Measurements from ENCODE around the gene A4GALT.

Gene A4GALT

DNA sequence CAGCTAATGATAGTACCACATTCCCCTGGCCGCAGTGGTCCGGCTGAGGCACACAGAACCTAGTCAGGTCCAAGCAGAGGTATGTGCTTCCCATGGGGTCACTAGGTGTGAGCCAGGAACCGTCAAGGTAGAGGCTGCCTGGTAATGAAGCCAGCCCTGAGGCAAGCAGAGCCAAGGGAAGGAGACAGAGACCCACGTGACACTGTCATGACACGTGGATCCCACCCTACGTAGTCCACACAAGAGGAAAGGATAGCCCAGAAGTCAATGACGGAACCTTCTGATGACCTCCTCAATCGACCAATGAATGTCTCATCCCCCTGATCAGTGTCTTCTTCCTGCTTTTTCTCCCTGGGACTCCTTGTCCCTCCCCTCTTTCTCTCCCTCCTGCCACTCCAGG lies 19.0 kb downstream of the A4GALT start:
- DNase-seq (ENCODE audit: low spot score), result no peak

DNA sequence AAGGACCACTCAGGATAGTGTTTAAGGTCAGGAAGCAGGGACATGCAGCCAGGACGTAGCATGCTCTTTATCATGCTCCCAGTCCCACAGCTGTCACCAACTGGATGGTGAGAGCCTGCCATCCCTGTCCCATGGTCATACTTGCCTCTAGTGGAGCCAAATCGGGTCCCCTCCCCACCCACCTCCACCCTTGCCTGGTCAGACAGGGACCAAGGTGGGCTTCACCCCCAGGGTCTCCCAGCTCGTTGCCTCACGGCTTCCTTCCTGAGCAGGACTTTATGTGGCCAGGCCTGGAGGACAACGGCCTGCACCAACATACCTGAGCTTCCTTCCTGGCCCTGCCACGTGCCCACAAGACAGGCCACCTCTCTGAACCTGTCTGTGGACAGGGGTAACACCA lies 19.8 kb downstream of the A4GALT start:
- DNase-seq (ENCODE audit: low spot score), result no peak

DNA sequence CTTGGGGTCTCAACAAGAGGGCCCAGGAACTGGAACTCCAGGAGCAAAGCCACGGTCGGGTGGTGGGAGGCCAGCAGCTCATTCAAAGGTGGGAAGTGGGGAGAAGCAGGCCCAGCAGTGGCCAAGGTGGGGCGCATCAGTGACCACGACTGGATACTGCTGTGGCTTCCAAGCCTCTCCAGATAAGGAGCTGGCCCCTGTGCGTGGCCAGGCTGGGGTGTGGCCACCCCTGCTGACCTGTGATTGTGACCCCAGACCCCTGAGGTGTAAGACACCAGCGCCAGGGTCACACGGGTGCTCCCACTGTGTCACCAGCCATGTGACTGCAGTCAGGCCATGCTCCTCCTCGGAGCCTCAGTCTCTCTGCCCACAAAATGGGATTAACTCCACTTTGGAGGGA lies 20.3 kb downstream of the A4GALT start:
- no peak for DNase-seq (ENCODE audit: low spot score)

DNA sequence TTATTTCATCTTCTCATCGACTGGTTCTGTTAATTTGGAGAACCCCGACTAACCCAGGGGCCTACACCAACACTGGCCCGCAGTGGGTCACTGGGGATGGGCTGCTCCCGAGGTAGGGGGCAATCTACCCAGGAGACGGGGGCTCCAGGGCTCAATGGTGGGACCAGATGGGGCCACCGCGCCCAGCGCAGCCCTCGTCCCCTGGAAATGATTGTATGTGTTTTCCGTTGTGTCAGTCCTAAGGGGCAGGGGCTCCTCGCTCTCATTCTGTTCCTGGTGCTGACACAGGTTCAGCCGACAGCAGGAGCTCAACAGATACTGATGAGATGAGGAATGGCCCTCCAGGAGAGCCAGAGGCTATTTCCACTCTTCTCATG lies 20.7 kb downstream of the A4GALT start:
- no peak for DNase-seq (ENCODE audit: low spot score)

DNA sequence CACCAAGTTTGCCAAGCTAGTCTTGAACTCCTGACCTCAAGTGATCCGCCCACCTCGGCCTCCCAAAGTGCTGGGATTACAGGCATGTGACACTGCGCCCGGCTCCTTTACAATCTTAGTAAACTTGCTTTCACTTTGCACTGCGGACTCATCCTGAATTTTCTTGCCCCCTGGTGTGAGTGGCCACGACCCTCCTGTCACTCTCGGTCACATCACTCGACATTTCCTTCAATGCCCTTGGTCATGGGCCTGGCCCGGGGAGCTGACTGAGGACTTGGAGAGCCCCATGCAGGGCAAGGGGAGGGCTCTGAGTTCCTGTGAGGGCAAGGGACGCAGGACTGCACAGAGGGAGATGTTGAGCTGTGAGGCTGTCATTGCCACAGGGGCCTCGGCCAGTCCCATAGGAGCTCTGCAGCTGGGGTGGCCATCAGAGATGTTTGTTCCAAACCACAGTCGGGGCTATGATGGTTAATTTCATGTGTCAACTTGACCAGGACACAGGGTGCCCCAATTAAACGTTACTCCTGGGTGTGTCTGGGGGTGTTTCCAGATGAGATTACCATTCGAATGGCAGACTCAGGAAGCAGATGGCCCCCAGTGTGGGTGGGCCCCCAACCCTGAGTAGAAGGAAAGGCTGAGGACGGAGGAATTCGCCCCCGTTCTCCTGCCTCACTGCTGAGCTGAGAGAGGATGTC lies 21.2 kb downstream of the A4GALT start:
- DNase-seq (ENCODE audit: low spot score), result no peak

DNA sequence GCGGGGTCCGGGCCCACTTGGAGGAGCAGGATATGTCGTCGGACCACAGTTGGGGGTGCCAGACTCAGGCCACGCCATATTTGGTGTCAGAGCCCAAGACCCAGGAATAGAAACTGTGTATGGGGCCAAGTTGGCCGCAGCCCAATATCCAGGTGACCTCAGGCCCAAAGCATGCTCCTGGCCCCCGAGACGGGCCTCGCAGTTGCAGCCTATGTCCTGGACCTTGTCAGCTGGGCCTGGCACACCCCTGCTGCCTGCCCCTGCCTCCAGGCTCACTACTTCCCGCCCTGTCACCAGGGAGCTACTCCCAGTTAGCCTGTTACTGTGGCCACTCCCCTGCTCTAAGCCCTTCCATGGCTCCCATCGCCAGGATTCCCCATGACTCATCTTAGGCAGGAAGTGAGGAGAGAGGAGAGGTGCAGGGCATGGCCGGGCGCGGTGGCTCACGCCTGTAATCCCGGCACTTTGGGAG lies 23.1 kb downstream of the A4GALT start:
- DNase-seq (ENCODE audit: low spot score), result no peak

DNA sequence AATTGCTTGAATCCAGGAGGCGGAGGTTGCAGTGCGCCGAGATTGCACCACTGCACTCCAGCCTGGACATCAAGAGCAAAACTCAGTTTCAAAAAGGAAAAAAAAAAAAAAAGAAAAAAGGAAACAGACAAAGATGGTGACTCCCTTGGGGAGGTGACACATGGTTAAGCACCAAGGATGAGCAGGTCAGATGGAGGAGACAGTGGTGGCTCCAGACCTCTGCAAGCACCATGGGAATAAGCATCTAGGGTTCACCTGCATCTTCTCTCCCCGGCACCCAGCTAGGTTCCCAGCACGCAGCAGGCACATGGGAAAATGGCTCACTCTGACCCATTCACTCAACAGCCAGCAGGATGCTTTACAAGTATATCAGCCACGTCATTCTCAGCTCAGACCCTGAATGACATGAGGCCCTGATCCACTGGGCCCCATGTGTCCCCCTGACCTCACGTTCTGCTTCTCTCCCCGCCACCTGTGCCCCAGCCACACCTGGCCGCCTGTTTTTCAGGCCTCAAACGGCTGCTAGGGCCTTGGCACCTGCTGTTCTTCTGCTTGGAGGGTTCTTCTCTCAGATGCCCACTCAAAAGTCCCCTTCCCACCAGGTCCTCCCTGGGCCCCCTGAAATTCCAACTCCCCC lies 24.2 kb downstream of the A4GALT start:
- no peak for DNase-seq (ENCODE audit: low spot score)

DNA sequence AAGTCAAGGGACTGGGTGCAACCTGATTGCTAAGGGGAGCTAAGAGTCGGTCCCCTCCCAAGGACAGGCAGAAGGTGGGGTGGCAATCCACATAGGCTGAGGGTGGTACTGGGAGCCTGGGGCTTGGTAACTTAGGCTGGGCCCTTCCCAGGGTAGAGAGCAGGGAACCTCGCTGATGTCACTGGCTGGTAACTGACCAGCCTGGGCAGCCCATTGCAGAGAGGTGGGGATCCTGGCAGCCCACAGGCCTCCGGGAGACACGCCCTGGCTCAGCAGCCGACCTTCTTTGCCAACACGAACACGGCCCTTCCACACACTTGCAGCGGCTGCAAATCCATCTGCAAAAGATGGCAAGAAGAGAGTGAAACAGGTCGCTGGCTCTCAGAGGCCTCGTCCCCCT lies 25.4 kb downstream of the A4GALT start:
- no peak for DNase-seq (ENCODE audit: low spot score)

DNA sequence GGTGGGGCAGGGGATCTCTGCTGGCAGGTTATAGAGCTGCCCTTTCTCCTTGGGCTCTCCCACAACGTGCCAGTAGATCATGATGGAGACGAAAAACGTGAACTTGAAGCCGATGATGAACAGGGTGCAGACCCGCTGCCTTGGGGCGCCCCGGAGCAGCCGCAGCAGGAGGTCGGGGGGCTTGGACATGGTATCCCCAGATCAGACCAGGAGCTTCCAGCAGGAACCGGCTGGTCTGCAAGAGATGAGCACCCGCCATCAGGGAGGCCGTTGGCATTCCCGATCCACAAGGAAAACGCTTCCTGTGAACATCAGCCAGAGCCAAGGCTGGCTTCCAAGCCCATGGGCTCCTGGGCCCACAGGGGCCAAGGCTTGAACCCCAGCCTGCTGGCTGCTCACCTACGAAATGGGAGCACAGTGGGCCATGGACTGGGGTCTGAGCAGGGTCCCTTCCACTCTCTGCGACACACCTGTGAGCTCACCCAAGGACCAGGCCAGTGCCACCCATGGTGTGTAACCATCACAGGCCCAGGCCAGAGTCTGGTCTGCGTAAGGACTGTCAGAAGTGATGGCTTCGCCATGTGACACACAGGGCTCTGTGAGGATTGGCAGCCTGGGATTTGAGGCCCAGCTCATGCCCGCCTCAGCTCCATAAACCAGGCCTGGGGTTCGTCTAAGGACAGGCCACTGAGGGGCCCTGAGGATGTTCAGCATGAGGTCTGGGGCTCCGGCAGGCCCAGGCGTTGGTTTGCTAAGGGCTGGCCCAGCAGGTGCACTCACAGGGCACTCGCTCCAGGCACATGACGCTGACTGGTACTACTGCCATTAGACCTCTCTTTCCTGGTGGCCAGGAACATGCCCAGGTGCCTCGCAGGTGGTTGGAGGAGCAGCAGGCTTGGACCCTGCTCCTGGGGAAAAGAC lies 26.6 kb downstream of the A4GALT start:
- DNase-seq (ENCODE audit: low spot score), result no peak

DNA sequence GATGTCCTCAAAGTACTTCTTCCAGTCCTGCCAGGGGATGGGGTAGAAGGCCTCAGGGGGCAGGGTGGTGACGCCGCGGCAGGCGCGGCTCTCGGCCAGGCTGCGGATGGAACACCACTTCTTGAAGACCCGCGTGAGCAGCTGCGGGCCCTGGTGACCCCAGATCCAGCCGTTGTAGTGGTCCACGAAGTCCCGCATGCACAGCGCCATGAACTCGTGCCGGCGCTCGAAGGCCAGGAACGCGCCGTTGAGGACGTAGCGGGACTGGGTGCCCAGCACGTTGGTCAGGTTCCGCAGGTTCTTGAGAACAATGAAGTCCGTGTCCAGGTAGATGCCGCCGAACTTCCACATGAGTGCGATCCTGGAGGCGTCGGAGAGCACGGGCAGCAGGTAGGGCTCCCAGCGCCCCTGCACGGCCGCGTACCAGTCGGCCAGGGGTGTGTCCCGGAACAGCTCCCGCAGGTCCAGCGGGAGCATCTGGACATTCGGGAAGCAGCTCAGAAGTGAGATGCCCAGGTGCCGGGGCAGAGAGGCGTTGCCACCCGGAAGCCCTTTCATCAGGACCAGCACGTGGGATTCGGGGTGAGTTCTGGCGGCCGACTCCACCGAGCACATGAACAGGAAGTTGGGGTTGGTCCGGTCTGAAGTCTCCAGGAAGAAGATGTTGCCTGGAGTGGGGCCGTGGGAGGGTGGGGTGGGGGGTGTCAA lies 27.5 kb downstream of the A4GALT start:
- DNase-seq (ENCODE audit: low spot score), result no peak

DNA sequence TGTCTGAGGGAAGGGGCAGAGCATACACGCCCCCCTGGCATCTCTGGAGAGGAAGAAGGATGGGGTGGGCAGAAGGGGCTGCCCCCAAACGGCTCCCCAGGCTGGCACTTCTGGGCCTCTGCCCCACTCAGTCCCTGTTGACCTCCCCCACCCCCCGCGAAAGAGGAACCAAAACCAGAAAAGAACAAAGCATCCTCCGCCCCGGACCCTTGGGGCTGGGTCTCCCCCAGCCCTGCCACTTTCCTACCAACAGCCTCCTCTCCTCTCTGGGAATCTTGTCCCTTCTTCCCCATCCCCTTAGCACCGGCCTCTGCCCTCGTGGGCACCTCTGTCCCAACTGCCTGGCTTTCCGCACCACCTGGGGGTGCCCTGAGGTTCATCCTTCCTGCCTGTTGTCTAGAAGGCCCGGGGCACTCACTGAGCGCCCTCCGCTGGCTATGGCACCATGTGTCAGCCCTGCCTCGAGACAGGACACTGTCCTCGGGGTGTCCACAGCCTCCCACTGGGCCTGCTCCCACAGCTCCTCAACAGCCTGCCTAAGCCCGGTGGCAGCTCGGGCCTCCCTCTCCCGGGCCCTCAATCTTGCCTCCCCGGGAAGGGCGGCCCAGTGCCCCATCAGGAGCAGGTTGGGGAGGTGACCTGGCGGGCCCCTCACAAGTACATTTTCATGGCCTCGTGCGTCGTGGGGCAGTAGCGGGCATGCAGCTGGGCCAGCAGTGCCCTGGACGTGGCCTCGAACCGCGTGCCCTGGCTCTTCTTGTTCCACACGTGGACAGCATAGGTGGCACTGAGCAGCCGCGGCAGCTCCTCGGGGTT lies 28.2 kb downstream of the A4GALT start:
- DNase-seq (ENCODE audit: low spot score), result peak; percentile 52

DNA sequence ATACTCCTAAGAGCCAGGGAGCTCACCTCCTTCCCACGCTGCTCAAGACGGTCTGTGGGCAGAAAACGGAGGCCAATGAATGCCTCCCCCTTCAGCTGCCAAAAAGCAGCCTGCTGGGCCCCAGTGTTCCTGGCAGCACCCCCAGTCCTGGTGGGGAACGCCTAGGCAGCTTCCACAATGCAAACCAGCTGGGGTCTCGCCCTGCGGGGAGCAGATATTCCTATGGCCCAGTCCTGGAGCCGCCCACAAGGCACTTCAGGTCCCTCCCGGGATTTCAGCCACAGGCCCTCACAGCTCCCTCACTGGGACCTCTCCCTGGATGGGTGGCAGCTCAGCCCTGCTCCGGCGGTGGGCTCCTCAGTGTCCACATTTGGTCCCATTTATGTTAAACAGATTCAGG lies 29.2 kb downstream of the A4GALT start:
- DNase-seq (ENCODE audit: low spot score), result no peak

DNA sequence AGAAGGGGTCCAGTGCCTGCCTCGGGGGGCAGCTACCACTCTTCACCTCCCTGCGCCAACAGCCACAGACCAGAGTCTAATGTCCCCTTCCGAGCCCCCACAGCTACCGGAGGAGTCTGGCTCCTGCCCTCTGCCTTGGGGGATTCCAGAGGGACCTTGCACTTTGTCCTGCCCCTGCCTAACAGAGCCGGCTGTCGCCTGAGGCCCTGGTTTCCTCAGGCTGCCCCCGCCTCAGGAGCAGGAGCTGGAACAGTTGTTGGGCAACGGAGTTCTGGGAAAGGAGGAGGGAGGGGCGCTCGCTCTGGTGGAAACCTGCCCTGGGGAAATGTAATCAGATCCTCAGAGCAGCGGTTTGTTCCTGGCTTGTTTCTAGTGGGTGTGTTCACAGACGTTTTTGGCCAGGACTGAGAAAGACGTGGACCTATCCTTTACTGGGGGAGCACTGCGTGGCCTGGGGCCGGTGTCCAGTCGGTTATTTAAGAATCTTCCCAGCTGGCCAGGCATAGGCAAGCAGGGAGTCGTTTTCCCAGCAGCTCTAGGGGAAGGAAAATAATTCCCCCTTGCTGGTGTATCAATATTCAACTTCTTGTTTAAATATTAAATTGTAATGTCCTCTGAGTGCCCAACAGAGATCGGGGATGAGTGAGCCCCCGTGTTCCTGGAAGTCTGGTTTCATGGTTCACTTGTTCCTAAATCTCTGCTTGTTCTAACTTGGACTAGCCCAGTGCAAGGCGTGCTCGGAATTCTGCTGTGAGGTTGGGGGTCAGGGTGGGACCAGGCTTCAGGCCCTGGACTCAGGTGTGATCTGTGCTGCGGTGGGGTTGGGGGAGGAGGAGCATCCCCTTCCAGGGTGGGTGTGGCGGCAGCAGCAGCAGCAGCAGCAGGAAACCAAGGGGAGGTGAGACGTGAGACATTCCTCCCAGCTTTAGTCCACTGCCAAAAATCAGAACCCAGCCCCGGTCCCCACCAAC lies 32.1 kb downstream of the A4GALT start:
- peak; percentile 87 for DNase-seq (ENCODE audit: low spot score)

DNA sequence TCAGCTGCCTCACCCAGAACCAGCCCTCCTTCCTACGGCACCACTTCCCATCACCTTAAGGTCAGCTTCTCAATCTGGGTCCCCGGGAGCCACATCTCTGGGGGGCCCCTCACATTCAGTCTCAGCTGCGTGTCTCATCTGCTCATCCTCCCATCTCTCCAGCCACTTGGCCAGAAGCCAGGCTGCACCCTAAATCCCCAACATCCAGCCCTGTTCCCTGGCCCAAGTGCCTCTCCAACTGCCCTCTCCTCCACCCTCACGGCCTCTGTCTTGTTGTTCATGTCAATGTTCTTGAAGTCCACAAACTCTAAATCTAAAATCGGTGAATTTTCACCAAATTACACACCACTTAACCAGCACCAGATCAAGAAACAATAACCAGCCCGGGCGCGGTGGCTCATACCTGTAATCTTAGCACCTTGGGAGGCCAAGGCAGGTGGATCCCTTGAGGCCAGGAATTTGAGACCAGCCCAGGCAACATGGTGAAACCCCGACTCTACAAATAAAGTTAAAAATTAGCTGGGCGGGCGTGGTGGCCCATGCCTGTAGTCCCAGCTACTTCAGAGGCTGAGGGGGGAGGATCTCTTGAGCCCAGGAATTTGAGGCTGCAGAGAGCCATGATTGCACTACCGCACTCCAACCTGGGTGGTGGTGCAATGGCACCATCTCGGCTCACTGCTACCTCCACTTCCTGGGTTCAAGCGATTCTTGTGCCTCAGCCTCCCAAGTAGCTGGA lies 33.7 kb downstream of the A4GALT start:
- no peak for DNase-seq (ENCODE audit: low spot score)

DNA sequence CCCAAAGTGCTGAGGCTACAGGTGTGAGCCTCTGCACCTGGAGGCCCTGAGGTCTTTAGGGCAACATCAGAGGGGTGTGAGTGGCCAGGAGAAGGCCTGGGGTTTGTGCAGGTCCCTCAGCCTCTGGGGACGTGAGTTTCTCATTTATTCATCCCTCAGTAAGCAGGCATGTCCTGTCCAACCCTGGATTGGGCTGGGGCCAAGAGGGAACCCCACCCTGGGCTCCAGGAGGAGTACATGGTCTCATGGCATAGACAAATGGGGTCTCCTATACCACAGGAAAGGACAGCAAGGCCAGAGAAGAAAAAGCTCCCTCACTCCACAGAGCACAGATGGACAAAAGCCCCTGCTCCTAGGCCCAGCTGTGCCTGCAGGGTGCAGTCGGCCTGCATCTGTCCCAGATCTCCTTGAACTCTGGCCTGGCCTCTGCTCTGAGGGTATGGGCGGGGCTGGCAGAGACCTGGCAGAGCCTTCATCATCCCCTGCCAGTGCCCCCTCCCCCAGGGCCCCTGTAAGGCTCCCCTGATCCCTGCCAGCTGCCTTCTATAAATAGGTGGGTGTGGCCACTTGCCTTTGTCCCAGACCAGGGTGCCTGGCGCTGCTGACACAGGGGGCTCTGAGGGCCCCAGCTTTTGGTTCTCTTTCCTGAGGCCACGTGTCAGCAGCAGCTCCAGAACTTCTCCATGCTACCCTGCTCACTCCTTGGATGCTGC lies 34.6 kb downstream of the A4GALT start:
- DNase-seq (ENCODE audit: low spot score), result no peak

DNA sequence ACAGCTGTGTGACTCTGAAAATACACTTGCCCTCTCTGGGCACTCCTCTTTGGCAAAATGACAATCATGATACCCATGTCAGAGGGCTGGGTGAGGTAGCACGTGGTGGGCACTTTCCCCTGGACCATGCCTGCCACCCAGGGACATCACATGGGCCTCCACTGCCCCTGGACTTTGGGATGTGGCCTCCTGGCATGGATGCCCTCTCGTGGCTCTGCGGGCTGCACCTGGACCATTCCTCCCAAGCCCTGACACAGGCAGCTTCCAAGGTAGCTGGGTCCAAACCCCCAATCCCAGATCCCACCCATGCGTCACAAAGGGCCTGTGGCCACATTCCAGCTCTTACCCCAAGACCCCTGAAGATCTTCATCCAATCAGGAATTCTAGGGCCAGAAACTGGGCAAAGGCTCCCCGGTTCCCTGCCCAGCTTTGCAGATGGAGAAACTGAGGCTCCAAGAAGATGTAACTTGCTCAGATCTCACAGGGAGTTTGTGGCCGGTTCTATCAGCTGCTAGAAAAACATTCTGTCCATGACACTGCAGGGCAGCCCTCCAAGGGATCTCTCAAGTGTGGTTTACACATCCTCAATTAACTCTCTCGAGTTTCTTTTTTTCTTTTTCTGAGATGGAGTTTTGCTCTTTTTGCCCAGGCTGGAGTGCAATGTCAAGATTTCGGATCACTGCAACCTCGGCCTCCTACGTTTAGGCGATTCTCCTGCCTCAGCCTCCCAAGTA lies 36.0 kb downstream of the A4GALT start:
- no peak for DNase-seq (ENCODE audit: low spot score)

DNA sequence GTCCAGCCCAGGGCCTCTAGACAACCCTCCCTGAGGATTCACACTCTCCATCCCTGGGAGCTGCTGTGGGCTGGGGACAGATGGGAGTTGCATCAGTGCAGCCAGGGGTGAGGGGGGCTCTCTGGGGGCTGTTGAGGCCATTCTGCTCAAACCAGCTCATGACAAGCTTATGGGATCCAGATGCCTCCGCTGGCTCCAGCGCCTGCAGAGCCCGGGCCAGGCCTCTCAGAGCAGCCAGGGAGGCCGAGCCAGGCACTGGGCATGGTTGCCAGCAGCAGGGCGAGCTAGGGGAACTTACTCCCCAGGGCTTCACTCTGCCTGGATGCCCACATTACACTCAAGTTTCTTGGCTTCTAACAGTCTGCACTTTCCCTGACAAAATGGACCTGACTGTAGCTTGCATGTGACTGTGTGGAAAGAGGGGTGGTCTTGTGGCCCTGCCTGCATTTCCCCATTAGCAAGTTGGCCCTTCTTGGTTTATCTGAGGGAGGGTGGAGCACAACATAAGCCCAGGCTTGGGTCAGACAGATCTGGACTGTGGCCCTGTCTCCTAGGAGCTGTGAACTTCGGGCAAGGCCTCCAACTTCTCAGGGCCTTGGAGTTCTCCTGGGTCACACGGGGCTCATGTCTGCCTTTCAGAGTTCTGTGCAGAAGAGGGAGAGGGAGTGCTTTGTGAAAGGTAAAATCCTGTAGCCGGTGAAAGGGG lies 36.9 kb downstream of the A4GALT start:
- no peak for DNase-seq (ENCODE audit: low spot score)

Measured in HuH-7 (cell line).